Sciatic nerve (tissue), 2 donors: Measurements from ENCODE around the gene ADAMTS7. TPM values are rescaled to one million over a fixed set of nuclear protein-coding genes. Genes with fewer than 3 reads are reported as not detected.
A peak's percentile ranks its signal among the peaks of the same experiment; 100 is the strongest.
"Not testable (repeated sequence)": the region's sequence is repeated elsewhere in the genome, so short reads cannot be mapped to it uniquely, and the experiment has no call there.

Experiments used
- ATAC-seq: fragments of 200-7000 bp; cut with Tn5 transposase; one replicate; pipeline ENCODE4 v1.9.1; 2020; ENCODE audit warnings: mild to moderate bottlenecking, moderate library complexity
- DNase-seq: peaks from one replicate; pipeline ENCODE4 v3.0.0-alpha.2; 2020; ENCODE audit warnings: low spot score
- intact Hi-C: fragments of 100-400 bp; cut with DNase I; formaldehyde crosslinking; loops from one replicate; pipeline ENCODE4 v1.14.2; 2022
- total RNA-seq: library from RNA; stranded (reverse); fragmentation: NEBNext Ultra II Directional; extraction: Animal tissue kit (Norgen Biotek cat#: 25700); gene quantifications from one replicate; pipeline ENCODE4 v1.2.1, GENCODE V29; 2021
- donor health status: DM: no; HTN: no; CAD: no.
- donor health status: DM: no; HTN: no; CAD: no.

The ADAMTS7 gene
- total RNA-seq, 1 donor from 2014 or later: 16.6 TPM

GRCh38 chr15:78791357-78791756, 19.9 kb downstream of the ADAMTS7 start:
- ATAC-seq: no peak
- intact Hi-C loops: no loop called here

GRCh38 chr15:78790027-78790426, 21.2 kb downstream of the ADAMTS7 start:
- intact Hi-C loops: no loop called here
- ATAC-seq (peak; percentile 26), DNase-seq (no peak)

More at GRCh38 chr15:78791357-78791756, 19.9 kb downstream of the ADAMTS7 start:
- no peak for DNase-seq

GRCh38 chr15:78789615-78790014, 21.6 kb downstream of the ADAMTS7 start:
- DNase-seq: no peak
- no peak for ATAC-seq
- intact Hi-C loops: no loop called here

GRCh38 chr15:78788016-78788660, 23.1 kb downstream of the ADAMTS7 start:
- ATAC-seq: no peak
- DNase-seq: no peak
- intact Hi-C loops: no loop called here

- ATAC-seq, DNase-seq, intact Hi-C loops: not testable (repeated sequence)
Measured at GRCh38 chr15:78782402-78782801, 28.9 kb downstream of the ADAMTS7 start.

GRCh38 chr15:78781381-78781780, 29.9 kb downstream of the ADAMTS7 start:
- DNase-seq, ATAC-seq, intact Hi-C loops: not testable (repeated sequence)

GRCh38 chr15:78779975-78780374, 31.3 kb downstream of the ADAMTS7 start:
- peak; percentile 78 for ATAC-seq
- DNase-seq, intact Hi-C loops: not testable (repeated sequence)

GRCh38 chr15:78779176-78779785, 32.0 kb downstream of the ADAMTS7 start:
- DNase-seq, intact Hi-C loops, ATAC-seq: not testable (repeated sequence)

GRCh38 chr15:78778422-78778821, 32.8 kb downstream of the ADAMTS7 start:
- DNase-seq (no peak), ATAC-seq (no peak)
- intact Hi-C loops: no loop called here

GRCh38 chr15:78777953-78778345, 33.3 kb downstream of the ADAMTS7 start:
- DNase-seq, ATAC-seq, intact Hi-C loops: not testable (repeated sequence)

- intact Hi-C loops, ATAC-seq, DNase-seq: not testable (repeated sequence)
Measured at GRCh38 chr15:78777290-78777952, 33.8 kb downstream of the ADAMTS7 start.

GRCh38 chr15:78776046-78776925, 35.0 kb downstream of the ADAMTS7 start:
- ATAC-seq, DNase-seq, intact Hi-C loops: not testable (repeated sequence)

GRCh38 chr15:78775472-78775871, 35.8 kb downstream of the ADAMTS7 start:
- DNase-seq (no peak), ATAC-seq (no peak)
- intact Hi-C loops: no loop called here

GRCh38 chr15:78774451-78774990, 36.7 kb downstream of the ADAMTS7 start:
- intact Hi-C loops, DNase-seq: not testable (repeated sequence)
- peak; percentile 16 for ATAC-seq

GRCh38 chr15:78773765-78774450, 37.4 kb downstream of the ADAMTS7 start:
- DNase-seq, ATAC-seq, intact Hi-C loops: not testable (repeated sequence)

GRCh38 chr15:78772738-78773137, 38.5 kb downstream of the ADAMTS7 start:
- DNase-seq (no peak), ATAC-seq (no peak)
- intact Hi-C loops: no loop called here

GRCh38 chr15:78771436-78772000, 39.7 kb downstream of the ADAMTS7 start:
- intact Hi-C loops, DNase-seq, ATAC-seq: not testable (repeated sequence)

GRCh38 chr15:78771020-78771419, 40.2 kb downstream of the ADAMTS7 start:
- intact Hi-C loops, DNase-seq, ATAC-seq: not testable (repeated sequence)
